Esophagus (tissue), 2 donors: Measurements from ENCODE around the gene GNAT1. TPM values are rescaled to one million over a fixed set of nuclear protein-coding genes. Genes with fewer than 3 reads are reported as not detected.

Experiments used
- H3K27ac ChIP-seq, 2 donors: one replicate each; pipeline ENCODE4 v1.5.1; 2013; ENCODE audit warnings: low read depth in 2 of 2, mild to moderate bottlenecking in 2 of 2, inconsistent platforms in 1 of 2, low read length in 1 of 2, moderate library complexity in 1 of 2
- H3K27me3 ChIP-seq, 2 donors: one replicate each; pipeline ENCODE4 v1.6.1; 2013; ENCODE audit warnings: low read length in 2 of 2, control low read depth in 1 of 2, mild to moderate bottlenecking in 1 of 2; ENCODE audit not compliant: insufficient read depth in 2 of 2, control insufficient read depth in 1 of 2
- H3K36me3 ChIP-seq, 2 donors: one replicate each; pipeline ENCODE4 v1.6.1; 2013; ENCODE audit warnings: low read length in 1 of 2; ENCODE audit not compliant: control insufficient read depth in 2 of 2, insufficient read depth in 2 of 2
- H3K4me1 ChIP-seq, 2 donors: one replicate each; pipeline ENCODE4 v1.6.1; 2013; ENCODE audit warnings: low read length in 1 of 2; ENCODE audit not compliant: control insufficient read depth in 2 of 2, insufficient read depth in 2 of 2
- H3K4me3 ChIP-seq, 2 donors: one replicate each; pipeline ENCODE4 v1.5.1; 2013; ENCODE audit warnings: low read length in 2 of 2, mild to moderate bottlenecking in 2 of 2, low read depth in 1 of 2, moderate library complexity in 1 of 2
- H3K9me3 ChIP-seq, 2 donors: one replicate each; pipeline ENCODE4 v1.6.1; 2013; ENCODE audit warnings: mild to moderate bottlenecking in 2 of 2, low read depth in 1 of 2, low read length in 1 of 2, moderate library complexity in 1 of 2; ENCODE audit not compliant: control insufficient read depth in 2 of 2, insufficient read depth in 1 of 2
- WGBS, 2 donors: extraction: QIAGEN DNeasy Blood & Tissue Kit; methylation state at CpG; one replicate each; pipeline ENCODE4 v1.1.7; 2013; 5-methylcytosine and 5-hydroxymethylcytosine counted together
- polyA plus RNA-seq, 2 donors: library from polyadenylated mRNA; stranded (reverse); fragments of 200-250 nt; gene quantifications; one replicate each; pipeline ENCODE4 v1.2.3, GENCODE V29; 2013
- donor health status: healthy with polysubstance abuse.
- donor health status: Bipolar disorder and iron deficiency.

Gene GNAT1
- polyA plus RNA-seq, result under 1 TPM; 0.02 to 0.07 TPM

GRCh38 chr3:50190936-50191660 lies at the start of gene GNAT1:
Gene GNAT1 (plus strand): TSS chr3:50191610. CDS start chr3:50191726, 116 bp downstream.
- H3K4me3 ChIP-seq, result no peak within 1 kb of the TSS
- H3K4me1 ChIP-seq, result peaks cover 8 to 17% of the 10 kb centered on the region in 2 donors
- no peak within 1 kb of the TSS for H3K27ac ChIP-seq
- peaks cover 0 to 3% of the 10 kb centered on the region in 2 donors for H3K27me3 ChIP-seq
- H3K9me3 ChIP-seq, result no peaks in the 10 kb centered on the region
- peaks cover 0 to 19% of the 10 kb centered on the region in 2 donors for H3K36me3 ChIP-seq
- 64 to 66% methylated on average over 8 of the region's 8 CpGs for WGBS, 2 donors

- no peaks in the 10 kb centered on the region for H3K36me3 ChIP-seq
- H3K9me3 ChIP-seq, result no peaks in the 10 kb centered on the region
- WGBS, 2 donors, result 56 to 74% methylated on average over 3 of the region's 3 CpGs
- no peak overlapping the region for H3K4me3 ChIP-seq
- H3K4me1 ChIP-seq, result peaks cover 0 to 32% of the 10 kb centered on the region in 2 donors
- H3K27ac ChIP-seq, result peak overlapping the region; percentile 26 to 72
- H3K27me3 ChIP-seq, result no peaks in the 10 kb centered on the region
These were observed 45.0 kb upstream of the GNAT1 start for GRCh38 chr3:50146316-50146901.

- 63 to 79% methylated on average over 7 of the region's 7 CpGs for WGBS, 2 donors
- Histone ChIP-seq H3K9me3 (no peaks in the 10 kb centered on the region), H3K27ac (peak overlapping the region; percentile 26 to 69), H3K36me3 (no peaks in the 10 kb centered on the region), H3K4me3 (no peak overlapping the region), H3K27me3 (no peaks in the 10 kb centered on the region), H3K4me1 (peaks cover under 1 to 36% of the 10 kb centered on the region in 2 donors)
These were observed 44.4 kb upstream of the GNAT1 start for GRCh38 chr3:50147016-50147415.

- H3K4me1 ChIP-seq, result peaks cover 4 to 40% of the 10 kb centered on the region in 2 donors
- no peaks in the 10 kb centered on the region for H3K9me3 ChIP-seq
- no peaks in the 10 kb centered on the region for H3K36me3 ChIP-seq
- WGBS, 2 donors, result 76 to 80% methylated on average over 2 of the region's 2 CpGs
- no peak overlapping the region for H3K4me3 ChIP-seq
- no peaks in the 10 kb centered on the region for H3K27me3 ChIP-seq
- peak overlapping the region; percentile 26 to 64 for H3K27ac ChIP-seq
These were observed 44.0 kb upstream of the GNAT1 start for GRCh38 chr3:50147447-50147846.

- H3K9me3 ChIP-seq, result no peaks in the 10 kb centered on the region
- peaks cover 4 to 40% of the 10 kb centered on the region in 2 donors for H3K4me1 ChIP-seq
- H3K27ac ChIP-seq, result peak overlapping the region; percentile 26 to 64
- H3K27me3 ChIP-seq, result no peaks in the 10 kb centered on the region
- no peaks in the 10 kb centered on the region for H3K36me3 ChIP-seq
- no peak overlapping the region for H3K4me3 ChIP-seq
- WGBS, 2 donors, result 51 to 57% methylated on average over 6 of the region's 6 CpGs
These were observed 43.5 kb upstream of the GNAT1 start for GRCh38 chr3:50147861-50148260.

GRCh38 chr3:50150404-50150750 lies 41.0 kb upstream of the GNAT1 start:
- Histone ChIP-seq H3K27ac (peak overlapping the region; percentile 94), H3K27me3 (no peaks in the 10 kb centered on the region), H3K36me3 (no peaks in the 10 kb centered on the region), H3K4me1 (peaks cover 4 to 51% of the 10 kb centered on the region in 2 donors), H3K4me3 (no peak overlapping the region), H3K9me3 (no peaks in the 10 kb centered on the region)
- 52 to 56% methylated on average over 1 of the region's 1 CpG for WGBS, 2 donors

- WGBS, 2 donors, result 44 to 50% methylated on average over 13 to 18 of the region's 18 CpGs
- H3K4me3 ChIP-seq, result no peak overlapping the region
- H3K27me3 ChIP-seq, result no peaks in the 10 kb centered on the region
- H3K9me3 ChIP-seq, result no peaks in the 10 kb centered on the region
- H3K4me1 ChIP-seq, result peaks cover 4 to 50% of the 10 kb centered on the region in 2 donors
- no peaks in the 10 kb centered on the region for H3K36me3 ChIP-seq
- H3K27ac ChIP-seq, result peak overlapping the region; percentile 94
These were observed 40.3 kb upstream of the GNAT1 start for GRCh38 chr3:50150863-50151686.

- H3K4me3 ChIP-seq, result no peak overlapping the region
- WGBS, 2 donors, result 45 to 81% methylated on average over 4 to 5 of the region's 5 CpGs
These were observed 39.7 kb upstream of the GNAT1 start for GRCh38 chr3:50151728-50152127.

GRCh38 chr3:50153782-50154475 lies 37.5 kb upstream of the GNAT1 start:
- Histone ChIP-seq H3K9me3 (no peaks in the 10 kb centered on the region), H3K36me3 (no peaks in the 10 kb centered on the region), H3K4me1 (peaks cover 4 to 45% of the 10 kb centered on the region in 2 donors), H3K27me3 (no peaks in the 10 kb centered on the region), H3K4me3 (peak overlapping the region in 1 of 2 donors; percentile 89), H3K27ac (peak overlapping the region; percentile 80 to 84)
- 48 to 49% methylated on average over 9 of the region's 9 CpGs for WGBS, 2 donors

More at GRCh38 chr3:50151728-50152127, 39.7 kb upstream of the GNAT1 start:
- peak overlapping the region; percentile 94 for H3K27ac ChIP-seq
- peaks cover 4 to 50% of the 10 kb centered on the region in 2 donors for H3K4me1 ChIP-seq
- no peaks in the 10 kb centered on the region for H3K9me3 ChIP-seq
- no peaks in the 10 kb centered on the region for H3K36me3 ChIP-seq
- no peaks in the 10 kb centered on the region for H3K27me3 ChIP-seq
